Jurkat, Clone E6-1 (cell line): Measurements from ENCODE around the gene TBX19.

Experiments used
- DNase-seq: peaks from one replicate; pipeline ENCODE4 v3.0.0-alpha.2; 2011; ENCODE audit warnings: low read depth, low spot score
- H3K4me3 ChIP-seq: 2 replicates; pipeline ENCODE4 v1.5.1; 2011; ENCODE audit warnings: mild to moderate bottlenecking, low read length, control low read depth, moderate library complexity

Gene TBX19

GRCh38 chr1:168271636-168272035 is 9.0 kb upstream of the TBX19 start:
- DNase-seq = no peak
- H3K4me3 ChIP-seq = no peak overlapping the region

GRCh38 chr1:168273575-168273974 is 7.1 kb upstream of the TBX19 start:
- no peak overlapping the region for H3K4me3 ChIP-seq

GRCh38 chr1:168279253-168279652 is 1.4 kb upstream of the TBX19 start:
- no peak overlapping the region for H3K4me3 ChIP-seq
- DNase-seq = no peak

More at GRCh38 chr1:168273575-168273974, 7.1 kb upstream of the TBX19 start:
- no peak for DNase-seq

DNA sequence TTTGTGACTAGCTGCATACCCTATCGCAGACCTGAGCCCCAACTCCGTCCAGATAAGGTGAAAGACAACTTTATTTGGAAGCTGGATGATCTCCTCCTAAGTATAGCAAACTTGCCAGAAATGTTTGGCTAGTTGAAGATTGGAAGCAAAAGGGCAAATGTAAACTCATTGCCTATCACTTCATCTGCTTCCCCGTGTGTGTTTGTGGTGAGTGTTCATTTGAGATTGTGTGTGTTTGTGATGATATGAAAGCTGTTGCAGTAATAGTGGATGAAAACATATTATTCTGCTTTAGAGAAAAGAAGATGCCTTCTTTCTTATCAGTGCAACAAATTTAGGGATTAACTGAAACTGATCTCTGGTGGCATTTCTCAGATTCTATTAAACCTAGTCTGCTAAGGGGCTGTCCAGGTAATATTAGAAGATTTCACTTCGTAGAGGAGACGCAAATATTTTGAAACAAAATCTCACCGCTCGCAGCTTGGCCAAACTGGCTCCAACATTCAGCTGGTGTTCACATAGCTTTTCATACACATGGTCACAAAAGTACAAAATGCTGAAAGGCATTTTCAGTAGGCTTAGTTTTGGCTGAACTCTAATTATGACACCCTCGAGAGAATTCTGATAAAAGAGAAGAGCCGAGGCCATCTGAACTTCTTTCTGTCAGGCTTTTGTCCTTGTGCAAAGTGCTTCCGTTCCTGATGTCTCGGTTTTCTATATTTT is 1.1 kb downstream of the TBX19 start:
- no peak for DNase-seq
- H3K4me3 ChIP-seq = no peak overlapping the region

DNA sequence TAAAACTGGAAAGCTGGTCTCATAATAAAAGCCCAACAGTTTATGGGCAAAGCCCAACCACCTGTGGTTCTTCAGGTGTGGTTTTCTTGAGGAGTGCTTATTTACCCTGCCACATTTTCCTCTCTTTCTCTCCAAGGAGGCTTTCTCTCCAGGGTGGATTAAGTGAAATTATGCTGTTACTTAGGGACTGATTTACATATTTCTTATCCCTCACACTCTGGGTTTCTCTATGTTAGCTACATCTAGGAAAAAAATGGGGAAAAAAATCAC is 4.8 kb downstream of the TBX19 start:
- DNase-seq = peak; percentile 29
- H3K4me3 ChIP-seq = no peak overlapping the region

- H3K4me3 ChIP-seq = no peak overlapping the region
- no peak for DNase-seq
Observed at GRCh38 chr1:168285971-168286927, 5.6 kb downstream of the TBX19 start.

DNA sequence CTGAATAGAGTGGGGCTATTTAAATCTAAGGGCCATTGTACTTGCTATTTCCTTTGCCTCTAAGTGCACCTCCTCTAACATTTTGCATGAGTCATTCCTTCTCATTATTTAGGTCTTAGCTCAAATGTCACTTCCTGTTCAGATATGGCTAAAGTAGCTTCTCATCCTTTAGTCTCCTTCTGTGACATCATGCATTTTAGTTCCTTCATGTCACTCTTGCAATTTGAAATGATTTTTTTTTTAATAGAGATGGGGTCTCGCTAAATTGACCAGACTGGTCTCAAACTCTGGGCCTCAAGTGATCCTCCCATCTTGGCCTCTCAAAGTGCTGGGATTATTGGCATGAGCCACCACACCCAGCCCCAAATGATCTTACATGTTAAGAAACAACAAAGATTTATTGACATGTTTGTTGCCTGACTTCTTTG is 6.6 kb downstream of the TBX19 start:
- no peak overlapping the region for H3K4me3 ChIP-seq
- peak; percentile 17 for DNase-seq

DNA sequence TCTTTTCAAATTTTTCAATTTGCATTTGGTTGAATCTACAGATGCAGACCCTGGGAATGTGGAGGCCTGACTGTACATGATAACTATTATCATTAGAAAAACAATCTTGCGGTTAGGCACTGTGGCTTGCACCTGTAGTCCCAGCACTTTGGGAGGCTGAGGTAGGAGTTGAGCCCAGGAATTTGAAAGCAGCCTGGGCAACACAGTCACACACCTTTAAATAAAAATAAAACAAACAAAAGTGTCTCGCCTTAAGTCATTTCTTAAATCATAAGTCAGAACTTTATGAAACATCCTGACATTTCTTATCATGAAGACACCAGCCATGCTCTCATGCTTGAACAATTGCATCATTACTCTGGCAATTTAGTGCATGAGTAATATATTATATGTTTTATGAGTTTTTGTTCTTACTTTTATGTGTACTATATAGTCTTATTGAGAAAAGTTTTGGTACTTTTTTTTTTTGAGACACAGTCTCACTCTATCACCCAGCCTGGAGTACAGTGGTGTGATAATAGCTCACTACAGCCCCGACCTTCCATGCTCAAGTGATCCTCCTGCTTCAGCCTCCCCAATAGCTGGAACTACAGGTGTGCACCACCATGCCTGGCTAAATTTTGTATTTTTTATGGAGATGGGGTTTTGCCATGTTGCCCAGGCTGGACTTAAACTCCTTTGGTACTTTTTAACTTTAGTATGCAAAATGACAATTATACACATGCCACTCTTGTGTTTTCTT is 7.8 kb downstream of the TBX19 start:
- no peak for DNase-seq
- no peak overlapping the region for H3K4me3 ChIP-seq

GRCh38 chr1:168291222-168291837 is 10.7 kb downstream of the TBX19 start:
- no peak overlapping the region for H3K4me3 ChIP-seq
- no peak for DNase-seq

GRCh38 chr1:168293356-168293755 is 12.7 kb downstream of the TBX19 start:
- no peak for DNase-seq
- no peak overlapping the region for H3K4me3 ChIP-seq

DNA sequence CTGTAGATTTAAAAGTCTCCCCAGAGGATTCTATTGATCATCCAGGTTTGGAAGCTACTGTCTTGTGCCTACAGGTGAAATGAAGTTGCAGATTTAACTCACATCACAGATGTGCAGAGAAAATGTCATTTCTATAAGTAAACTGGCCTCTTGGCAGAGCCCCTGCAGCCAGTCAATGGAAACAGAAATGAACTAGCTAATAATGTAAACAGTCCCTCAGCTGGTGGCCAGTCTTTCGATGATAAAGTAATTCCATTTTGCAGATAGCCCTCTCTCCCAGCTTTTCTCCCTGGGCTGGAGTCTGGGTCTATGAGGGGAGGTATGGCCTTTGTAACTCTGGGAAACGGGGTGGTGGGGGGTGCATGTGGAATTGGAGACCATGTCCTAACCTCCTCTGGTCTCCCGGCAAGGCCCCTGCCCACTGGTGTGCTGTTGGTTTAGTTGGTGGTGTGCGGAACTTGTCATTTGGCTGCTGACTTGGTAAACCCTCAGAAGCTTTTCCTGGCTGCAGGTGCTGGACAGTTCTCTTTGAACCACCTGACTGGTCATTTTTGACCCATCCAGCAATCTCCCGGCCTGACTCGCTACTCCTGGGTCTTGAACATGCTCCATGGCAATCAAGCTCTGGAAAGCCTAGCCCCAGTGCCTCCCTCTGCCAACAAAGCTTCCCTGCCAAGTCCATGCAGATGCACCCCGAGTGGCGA is 14.9 kb downstream of the TBX19 start:
- no peak for DNase-seq

DNA sequence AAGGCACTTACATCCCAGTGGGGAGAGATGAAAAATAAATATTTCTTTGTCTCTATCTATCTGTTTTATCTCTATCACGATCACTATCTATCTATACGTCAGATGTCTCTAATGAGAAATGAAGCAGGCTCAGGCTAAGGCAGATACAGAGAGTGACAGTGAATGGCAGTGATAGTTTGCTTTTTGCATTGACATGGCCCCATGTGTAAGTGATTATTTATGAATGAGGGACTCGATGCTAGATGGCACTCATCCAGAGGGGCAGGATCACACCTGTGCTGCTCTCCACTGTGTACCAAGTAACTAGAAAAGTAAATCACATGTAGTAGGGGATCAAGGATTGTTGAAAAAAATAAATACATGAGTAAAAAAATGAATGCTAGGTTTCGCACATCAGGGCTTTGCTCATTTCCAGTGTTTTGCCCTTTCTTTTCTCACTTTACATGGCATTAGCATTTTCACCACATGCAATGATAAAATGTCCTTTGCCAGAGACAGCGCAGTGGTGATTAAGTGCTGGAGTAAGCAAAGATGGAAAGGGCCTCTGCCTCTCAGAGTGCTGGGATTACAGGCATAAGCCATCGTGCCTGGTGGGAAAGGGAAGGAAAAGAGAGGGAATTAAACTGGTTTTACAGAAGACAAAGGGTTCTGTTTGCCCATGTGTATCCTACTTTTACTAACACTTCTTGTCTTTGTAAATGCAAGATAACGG is 16.5 kb downstream of the TBX19 start:
- no peak for DNase-seq
- H3K4me3 ChIP-seq = no peak overlapping the region

More for the DNA sequence above, 14.9 kb downstream of the TBX19 start:
- no peak overlapping the region for H3K4me3 ChIP-seq

DNA sequence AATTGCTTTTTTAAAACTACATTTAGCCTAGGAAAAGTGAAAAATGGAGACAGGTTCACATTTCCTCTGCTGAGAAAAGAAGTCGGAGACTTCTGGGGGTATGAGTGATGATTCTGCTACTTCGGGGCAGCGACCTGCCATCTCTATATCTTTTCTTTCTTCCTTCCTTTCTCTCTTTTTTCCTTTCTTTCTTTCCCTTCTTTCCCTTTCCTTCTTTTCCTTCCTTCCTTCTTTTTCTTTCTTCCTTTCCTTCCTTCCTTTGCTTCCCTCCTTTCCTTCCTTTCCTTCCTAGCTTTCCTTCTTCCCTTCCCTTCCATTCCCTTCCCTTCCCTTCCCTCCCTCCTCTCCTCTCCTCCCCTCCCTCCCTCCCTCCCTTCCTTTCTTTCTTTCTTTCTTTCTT is 17.8 kb downstream of the TBX19 start:
- H3K4me3 ChIP-seq = no peak overlapping the region
- DNase-seq = no peak

DNA sequence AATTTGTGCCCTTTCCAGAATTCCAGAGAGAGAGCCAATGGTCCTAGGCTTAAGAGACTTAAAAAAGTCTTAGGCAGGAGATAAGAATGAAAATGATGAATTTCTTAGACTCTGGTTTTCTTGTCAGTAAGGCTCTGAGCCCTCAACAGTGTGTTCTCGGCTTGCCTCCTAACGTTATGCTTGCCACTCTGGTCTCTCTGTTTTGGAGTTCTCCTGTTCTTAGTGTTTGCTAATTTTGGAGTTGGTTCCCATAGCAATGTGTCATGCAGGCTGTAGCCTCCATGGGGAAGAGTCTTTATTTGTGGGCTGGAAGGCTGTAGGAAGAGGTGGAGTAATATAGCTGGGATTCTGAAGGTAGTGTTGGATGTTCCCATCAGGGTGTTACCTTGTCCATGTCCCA is 19.9 kb downstream of the TBX19 start:
- DNase-seq = no peak
- no peak overlapping the region for H3K4me3 ChIP-seq

- H3K4me3 ChIP-seq = no peak overlapping the region
- no peak for DNase-seq
Observed at GRCh38 chr1:168301664-168302320, 21.1 kb downstream of the TBX19 start.

DNA sequence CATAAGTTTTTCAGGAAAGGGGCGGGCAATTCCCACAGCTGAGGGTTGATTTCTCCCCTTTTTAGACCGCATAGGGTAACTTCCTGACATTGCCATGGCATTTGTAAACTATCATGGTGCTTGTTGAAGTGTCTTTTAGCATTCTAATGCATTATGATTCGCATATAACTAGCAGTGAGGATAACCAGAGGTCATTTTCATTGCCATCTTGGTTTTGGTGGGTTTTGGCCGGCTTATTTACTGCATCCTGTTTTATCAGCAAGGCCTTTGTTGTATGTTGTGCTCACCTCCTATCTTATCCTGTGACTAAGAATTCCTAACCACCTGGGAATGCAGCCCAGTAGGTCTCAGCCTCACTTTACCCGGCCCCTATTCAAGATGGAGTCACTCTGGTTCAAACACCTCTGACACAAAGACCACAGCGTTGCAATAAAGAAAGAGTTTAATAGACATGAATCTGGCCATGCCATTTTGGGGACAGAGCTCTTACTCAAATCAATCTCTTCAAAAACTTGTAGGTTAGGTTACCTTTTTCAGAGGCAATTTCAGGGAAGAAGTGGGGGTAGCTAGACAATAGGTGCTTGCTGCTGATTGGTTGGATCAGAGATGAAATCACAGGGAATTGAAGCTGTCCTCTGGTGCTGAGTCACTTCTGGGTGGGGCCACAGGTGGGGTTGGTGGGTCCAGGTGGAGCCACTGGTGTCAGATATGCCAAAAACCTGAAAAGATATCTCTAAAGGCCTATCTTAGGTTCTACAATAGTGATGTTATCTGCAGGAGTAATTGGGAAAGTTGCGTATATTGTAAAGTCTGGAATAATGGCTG is 23.3 kb downstream of the TBX19 start:
- DNase-seq = no peak
- no peak overlapping the region for H3K4me3 ChIP-seq

DNA sequence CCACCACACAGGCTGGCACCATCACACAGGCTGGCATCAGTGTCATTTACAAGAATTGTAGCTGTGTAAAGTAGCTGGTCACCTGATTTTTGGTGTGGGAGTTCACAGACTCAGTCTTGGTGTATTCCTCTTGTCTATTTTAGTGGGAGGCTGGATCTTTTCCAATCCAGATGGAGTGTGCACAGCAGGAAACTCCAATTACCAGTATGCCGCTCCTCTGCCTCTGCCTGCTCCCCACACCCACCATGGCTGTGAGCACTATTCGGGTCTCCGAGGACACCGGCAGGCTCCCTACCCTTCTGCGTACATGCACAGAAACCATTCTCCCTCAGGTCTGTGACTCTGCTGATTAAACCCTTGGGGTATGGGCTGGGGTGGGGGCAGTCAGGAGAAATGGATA is 24.2 kb downstream of the TBX19 start:
- no peak for DNase-seq
- H3K4me3 ChIP-seq = no peak overlapping the region
